Activated CD4-positive, CD25-positive, alpha-beta regulatory T cell (primary cell): Measurements from ENCODE around the gene RBL1.
"Not testable (repeated sequence)": the region's sequence is repeated elsewhere in the genome, so short reads cannot be mapped to it uniquely, and the experiment has no call there.

Source experiments
- DNase-seq, 4 experiments: peaks; one replicate each; lab custom pipeline; 2025; lab: John Stamatoyannopoulos, UW

The RBL1 gene

GRCh38 chr20:36997121-36997520, 98.7 kb downstream of the RBL1 start:
- DNase-seq, result no peak

- DNase-seq, result not testable (repeated sequence)
Observed at GRCh38 chr20:36994221-36994620, 101.6 kb downstream of the RBL1 start.

- no peak for DNase-seq
Observed at GRCh38 chr20:36992802-36993334, 102.9 kb downstream of the RBL1 start.

DNA sequence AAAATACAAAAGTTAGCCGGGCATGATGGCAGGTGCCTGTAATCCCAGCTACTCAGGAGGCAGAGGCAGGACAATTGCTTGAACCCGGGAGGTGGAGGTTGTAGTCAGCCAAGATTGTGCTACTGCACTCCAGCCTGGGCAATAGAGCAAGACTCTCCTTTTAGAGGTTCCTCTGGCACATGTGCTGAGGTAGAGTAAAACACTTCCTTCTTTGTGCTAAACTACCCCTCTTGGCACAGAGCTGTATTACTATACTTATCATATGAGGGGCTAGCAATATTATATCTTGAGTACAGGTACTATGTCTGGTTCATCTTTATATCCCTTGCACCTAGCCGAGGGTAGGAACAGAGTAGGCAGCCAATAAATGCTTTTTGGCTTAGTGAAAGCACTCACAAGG, 104.1 kb downstream of the RBL1 start:
- no peak for DNase-seq

DNA sequence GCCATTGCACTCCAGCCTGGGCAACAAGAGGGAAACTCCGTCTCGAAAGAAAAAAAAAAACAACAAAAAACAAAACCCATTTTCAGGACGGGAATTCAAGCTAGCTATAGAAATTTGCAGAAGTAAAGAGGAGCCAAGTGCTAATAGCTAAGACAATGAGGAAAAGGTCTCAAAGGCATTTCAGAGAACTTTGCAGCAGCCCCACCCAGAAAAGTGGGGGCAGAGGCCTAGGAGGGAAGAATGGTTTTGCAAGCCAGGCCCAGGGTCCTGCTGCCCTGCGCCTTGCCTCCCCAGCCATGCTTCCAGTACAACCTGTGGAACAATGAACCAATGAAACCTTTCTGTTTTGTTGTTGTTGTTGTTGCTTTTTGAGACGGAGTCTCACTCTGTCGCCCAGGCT, 106.0 kb downstream of the RBL1 start:
- DNase-seq, result no peak

DNA sequence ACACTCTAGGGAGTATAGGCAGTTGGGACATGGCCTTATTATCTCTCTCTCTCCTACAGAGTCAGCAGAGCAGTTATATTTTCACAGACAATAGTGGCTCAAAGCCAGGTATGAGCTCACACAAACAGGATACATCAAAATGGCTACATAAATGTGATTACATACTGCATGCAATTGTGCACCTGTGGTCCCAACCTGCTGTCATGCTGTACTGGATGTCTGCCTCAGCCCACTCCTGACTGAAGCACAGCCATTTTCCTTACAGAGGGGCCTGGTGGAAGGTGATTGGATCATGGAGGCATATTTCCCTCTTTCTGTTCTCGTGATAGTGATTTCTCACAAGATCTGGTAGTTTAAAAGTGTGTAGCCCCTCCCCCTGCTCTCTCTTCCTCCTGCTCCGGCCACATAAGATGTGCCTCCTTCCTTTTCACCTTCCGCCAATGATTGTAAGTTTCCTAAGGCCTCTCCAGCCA, 107.3 kb downstream of the RBL1 start:
- DNase-seq, result no peak

- no peak for DNase-seq
Observed at GRCh38 chr20:36984257-36984638, 111.5 kb downstream of the RBL1 start.

- DNase-seq, result peak in 2 of 4 experiments; percentile 36 to 39
Observed at GRCh38 chr20:36975099-36975818, 120.5 kb downstream of the RBL1 start.

GRCh38 chr20:36974660-36975059, 121.1 kb downstream of the RBL1 start:
- DNase-seq, result no peak

DNA sequence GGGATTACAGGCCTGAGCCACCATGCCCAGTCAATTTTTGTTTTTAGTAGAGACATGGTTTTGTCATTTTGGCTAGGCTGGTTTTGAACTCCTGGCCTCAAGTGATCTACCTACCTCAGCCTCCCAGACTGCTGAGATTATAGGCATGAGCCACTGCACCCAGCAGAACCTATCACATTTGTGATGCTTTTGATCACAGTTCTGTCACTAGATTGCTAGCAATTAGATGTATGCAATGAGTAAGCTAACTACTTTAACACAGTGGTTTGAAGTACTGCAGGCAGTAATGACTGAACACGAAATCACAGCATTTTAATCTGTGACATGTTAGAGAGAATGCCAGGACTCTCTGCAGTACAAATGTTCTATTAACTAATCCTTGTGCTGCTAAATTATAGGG, 124.7 kb downstream of the RBL1 start:
- DNase-seq, result no peak

DNA sequence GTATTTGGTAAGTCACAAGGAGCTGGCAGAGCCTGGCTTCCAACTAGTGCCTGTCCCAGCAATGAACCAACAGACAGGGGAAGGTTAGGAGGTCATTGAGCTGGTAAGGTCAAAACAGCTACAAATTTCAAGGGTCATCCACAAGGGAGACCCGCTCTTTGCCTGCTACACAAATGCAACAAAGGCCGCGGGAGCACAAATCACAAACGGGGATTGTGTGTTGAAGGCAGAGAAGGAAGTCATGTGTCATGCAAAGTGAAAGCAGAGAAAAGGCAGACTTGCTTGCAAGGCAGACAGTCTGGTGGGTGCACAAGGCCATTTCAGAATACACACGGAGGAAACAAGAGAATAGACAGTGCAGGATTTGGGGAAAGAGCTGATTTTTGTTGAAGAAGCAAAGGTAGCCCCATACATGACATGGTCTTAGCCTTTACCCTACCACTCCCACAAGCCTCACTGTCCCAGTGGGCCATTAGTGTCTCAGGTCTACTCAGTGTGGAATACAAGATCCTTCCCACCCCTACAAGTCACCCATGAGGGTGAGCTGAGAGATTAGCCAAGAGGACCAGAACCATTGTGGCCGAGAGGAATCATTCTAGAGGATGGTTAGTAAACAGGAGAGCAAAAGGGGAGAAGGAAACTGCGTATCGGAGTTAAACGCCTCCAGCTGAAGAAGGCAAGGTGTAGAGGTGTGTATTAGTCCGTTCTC, 126.2 kb downstream of the RBL1 start:
- no peak for DNase-seq

DNA sequence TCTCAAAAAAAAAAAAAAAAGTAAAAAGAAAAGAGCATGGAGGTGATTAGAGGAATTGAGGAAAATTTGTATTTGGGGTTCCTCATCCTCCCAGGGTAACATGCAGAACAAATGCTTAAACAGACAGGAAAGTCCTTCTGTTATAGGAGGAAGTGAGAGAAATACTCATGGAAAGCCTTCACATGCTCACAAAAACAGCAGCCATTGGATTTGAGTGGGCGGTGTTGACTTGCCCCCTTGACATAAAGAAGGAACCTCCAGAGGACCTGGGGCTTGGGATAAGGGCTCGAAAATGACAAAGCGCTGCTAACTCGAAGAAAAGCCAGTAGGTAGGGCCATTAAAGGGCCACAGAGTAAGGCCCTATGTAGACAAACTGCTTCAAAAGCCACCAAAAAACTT, 126.7 kb downstream of the RBL1 start:
- no peak for DNase-seq

DNA sequence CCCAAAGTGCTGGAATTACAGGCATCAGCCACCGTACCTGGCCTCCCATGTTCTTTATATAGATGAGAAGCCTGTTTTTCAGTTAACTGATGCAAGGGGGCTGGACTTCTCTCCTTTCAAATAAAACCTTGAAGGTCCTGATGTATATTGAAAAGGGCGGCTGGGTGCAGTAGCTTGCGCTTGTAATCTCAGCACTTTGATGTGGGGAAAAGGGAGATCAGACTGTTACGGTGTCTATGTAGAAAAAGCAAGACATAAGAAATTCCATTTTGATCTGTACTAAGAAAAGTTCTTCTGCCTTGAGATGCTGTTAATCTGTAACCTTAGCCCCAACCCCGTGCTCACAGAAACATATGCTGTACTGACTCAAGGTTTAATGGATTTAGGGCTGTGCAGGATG, 128.2 kb downstream of the RBL1 start:
- no peak for DNase-seq

DNA sequence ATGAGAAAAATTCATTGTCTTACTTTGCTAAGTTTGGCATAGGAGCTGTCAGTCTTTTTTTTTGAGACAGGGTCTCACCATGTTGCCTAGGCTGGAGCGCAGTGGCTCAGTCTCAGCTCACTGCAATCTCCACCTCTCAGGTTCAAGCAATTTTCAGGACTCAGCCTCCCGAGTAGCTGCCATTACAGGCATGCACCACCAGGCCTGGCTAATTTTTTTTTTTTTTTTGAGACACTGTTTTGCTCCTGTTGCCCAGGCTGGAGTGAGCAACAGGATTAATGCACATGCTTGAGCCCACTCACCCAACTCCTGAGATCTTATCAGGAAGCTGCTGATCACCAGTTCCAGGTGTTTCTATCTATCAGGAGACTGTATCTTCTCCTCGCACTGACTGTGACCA, 128.8 kb downstream of the RBL1 start:
- DNase-seq, result not testable (repeated sequence)

DNA sequence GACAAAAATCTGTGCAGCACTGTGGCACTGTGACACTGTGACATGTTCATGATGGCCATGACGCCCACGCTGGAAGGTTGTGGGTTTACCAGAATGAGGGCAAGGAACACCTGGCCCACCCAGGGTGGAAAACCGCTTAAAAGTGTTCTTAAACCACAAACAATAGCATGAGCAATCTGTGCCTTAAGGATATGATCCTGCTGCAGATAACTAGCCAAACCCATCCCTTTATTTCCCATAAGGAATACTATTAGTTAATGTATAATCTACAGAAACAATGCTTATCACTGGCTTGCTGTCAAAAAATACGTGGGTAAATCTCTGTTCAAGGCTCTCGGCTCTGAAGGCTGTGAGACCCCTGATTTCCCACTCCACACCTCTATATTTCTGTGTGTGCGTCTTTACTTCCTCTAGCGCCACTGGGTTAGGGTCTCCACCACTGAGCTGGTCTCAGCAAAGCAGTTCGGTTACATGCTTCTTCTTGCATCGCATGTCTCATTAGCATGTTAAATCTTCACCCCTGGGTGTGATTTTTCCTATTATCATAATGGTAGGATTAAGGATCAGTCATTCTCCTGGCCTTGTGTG, 133.3 kb downstream of the RBL1 start:
- DNase-seq, result not testable (repeated sequence)

- DNase-seq, result no peak
Observed at GRCh38 chr20:36959242-36959641, 136.6 kb downstream of the RBL1 start.

- DNase-seq, result no peak
Observed at GRCh38 chr20:36957875-36958667, 137.7 kb downstream of the RBL1 start.

DNA sequence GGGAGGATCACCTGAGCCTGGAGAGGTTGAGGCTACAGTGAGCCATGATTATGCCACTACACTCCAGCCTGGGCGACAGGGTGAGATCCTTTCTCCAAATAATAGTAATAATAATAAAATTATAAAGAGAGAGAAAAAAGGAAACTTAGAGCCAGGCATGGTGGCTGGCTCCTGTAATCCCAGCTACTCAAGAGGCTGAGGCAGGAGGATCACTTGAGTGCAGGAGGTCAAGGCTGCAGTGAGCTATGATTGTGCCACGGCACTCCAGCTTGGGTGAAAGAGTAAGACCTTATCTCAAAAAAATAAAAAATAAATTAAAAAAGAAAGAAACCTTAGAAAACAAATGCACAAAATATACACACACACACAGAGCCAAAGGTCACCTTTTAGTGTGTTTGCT, 139.1 kb downstream of the RBL1 start:
- no peak for DNase-seq

DNA sequence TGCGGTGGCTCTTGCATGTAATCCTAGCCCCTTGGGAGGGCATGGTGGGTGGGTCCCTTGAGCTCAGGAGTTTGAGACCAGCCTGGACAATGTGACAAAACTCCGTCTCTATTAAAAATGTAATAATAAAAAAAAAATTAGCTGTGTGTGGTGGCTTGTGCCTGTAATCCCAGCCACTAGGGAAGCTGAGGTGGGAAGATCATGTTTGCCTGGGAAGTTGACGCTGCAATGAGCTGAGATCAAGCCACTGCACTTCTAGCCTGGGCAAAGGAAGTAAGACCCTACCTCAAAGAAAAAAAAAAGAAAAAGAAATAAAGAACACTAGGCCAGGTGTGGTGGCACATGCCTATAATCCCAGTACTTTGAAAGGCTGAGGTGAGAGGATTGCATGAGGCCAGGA, 139.8 kb downstream of the RBL1 start:
- DNase-seq, result no peak

- DNase-seq, result no peak
Observed at GRCh38 chr20:36951979-36952738, 143.6 kb downstream of the RBL1 start.
